ENCODE data around the gene B4GALNT2.

The B4GALNT2 gene

DNA sequence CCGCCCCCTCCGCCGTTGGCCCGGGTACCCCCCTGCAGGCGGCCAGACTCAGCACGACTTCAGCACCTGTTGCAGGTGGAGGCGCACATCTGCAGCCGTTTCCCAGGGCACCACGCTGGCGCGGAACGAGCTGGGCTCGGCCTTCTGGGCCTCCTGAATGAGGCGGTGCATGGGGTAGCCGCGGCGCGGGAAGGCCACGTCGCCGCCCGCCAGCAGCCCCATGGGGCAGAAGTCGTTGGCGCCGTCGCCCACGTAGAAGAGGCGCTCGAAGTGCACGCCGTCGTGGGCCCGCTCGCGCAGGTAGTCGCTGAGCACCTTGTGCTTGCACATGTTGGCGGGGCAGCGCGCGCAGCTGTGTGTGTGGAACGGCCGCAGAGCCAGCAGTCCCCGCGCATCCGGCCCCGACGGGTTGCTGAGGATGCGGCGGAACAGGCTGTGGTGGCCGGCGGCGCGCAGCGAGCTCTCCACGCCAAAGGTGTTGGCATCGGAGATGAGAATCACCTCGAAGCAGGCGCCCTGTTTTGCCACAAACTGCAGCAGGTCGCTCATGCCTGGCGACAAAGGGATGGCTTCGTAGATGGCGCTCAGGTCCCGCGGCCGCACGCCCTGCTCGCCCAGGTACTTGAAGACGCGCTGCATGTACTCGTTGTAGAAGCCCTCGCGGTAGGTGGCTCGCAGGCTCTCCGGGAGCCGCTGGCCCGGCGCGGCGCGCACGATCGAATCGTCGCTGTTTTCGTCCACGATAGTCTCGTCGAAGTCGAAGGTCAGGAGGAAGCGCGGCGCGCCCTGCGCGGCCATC, 91.8 kb downstream of the B4GALNT2 start:
- POLR2A ChIA-PET: no interaction called here
- DNase-seq (ENCODE audit: extremely low spot score): no peak
- CTCF ChIA-PET: no interaction called here
- TF ChIP-seq HDGF (IDR thresholded peaks at IDR 0.05; ENCODE audit: borderline replicate concordance) (no peak), FOXM1 (IDR thresholded peaks at IDR 0.05; ENCODE audit: borderline replicate concordance) (no peak), ZNF384 (IDR thresholded peaks at IDR 0.05) (no peak)

GRCh38 chr17:49224997-49225337, 92.4 kb downstream of the B4GALNT2 start:
- TF ChIP-seq FOXA1 (IDR thresholded peaks at IDR 0.05) (no peak), ARNT (IDR thresholded peaks at IDR 0.05) (no peak)
- no peak for DNase-seq (ENCODE audit: extremely low spot score)
- ChIA-PET POLR2A (no interaction called here), CTCF (no interaction called here)

DNA sequence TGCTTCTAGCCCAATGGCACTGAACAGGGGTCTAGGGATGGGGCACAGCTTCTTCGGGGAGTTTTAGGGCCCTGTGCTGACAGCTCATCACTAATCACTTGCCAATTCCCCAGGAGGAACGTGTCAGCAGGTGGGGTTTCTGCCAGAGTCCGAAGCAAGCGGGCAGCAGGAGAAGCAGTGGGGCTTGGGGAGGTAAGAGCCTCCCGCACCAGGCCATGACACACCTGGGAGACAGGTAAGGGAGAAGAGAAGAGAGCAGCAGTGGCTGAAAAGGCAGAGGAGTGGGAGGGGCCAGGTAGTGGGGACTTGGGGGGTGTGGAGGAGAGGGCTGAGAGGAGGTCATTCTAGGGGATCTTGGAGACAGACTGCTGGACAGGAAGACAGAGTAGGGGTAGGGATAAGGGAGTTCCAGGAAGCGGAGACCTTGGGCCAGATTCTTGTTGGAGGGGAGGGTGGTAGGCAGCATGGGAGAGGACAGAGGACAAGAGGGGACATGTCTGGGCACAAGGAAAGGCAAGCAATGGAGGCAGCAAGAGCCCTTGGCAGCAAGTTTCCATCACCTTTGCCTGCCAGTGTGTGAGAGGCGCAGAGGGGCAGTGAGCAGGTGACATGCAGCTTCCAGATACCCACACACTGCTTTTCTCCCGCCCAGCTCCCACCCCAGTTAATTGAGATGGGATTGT, 93.1 kb downstream of the B4GALNT2 start:
- POLR2A ChIA-PET: no interaction called here
- DNase-seq (ENCODE audit: extremely low spot score): no peak
- TF ChIP-seq ELF4 (IDR thresholded peaks at IDR 0.05): no peak
- no peak for TF ChIP-seq L3MBTL2 (conservative IDR thresholded peaks at IDR 0.05)
- TF ChIP-seq LEF1 (IDR thresholded peaks at IDR 0.05; ENCODE audit: borderline replicate concordance): no peak
- no peak for TF ChIP-seq FOXK2 (IDR thresholded peaks at IDR 0.05)
- no peak for TF ChIP-seq TARDBP (IDR thresholded peaks at IDR 0.05)
- no peak for TF ChIP-seq HDGF (IDR thresholded peaks at IDR 0.05; ENCODE audit: borderline replicate concordance)
- no peak for TF ChIP-seq ARNT (IDR thresholded peaks at IDR 0.05)
- no peak for TF ChIP-seq ZNF384 (IDR thresholded peaks at IDR 0.05)
- no peak for TF ChIP-seq PKNOX1 (IDR thresholded peaks at IDR 0.05)
- no peak for TF ChIP-seq SP1 (IDR thresholded peaks at IDR 0.05)
- no peak for TF ChIP-seq FOXM1 (IDR thresholded peaks at IDR 0.05; ENCODE audit: borderline replicate concordance)
- TF ChIP-seq FOXA1 (IDR thresholded peaks at IDR 0.05): no peak
- no peak for TF ChIP-seq BHLHE40 (IDR thresholded peaks at IDR 0.05; ENCODE audit: borderline replicate concordance)
- TF ChIP-seq NFRKB (IDR thresholded peaks at IDR 0.05): no peak
- no peak for TF ChIP-seq CTBP1 (IDR thresholded peaks at IDR 0.05; ENCODE audit: borderline replicate concordance)
- TF ChIP-seq SUZ12 (IDR thresholded peaks at IDR 0.05): no peak
- CTCF ChIA-PET: interaction anchor here (1.1 kb wide), 1 partner anchor 46 kb away, joined by 3 read pairs; no protein-coding TSS in a partner anchor
